Measurements from ENCODE around the gene ETV6. TPM values are rescaled to one million over a fixed set of nuclear protein-coding genes. Genes with fewer than 3 reads are reported as not detected.

ETV6 gene
- polyA plus RNA-seq, 2 of the 4 experiments (the other 2 are of a cell fraction) = 4.0 to 7.0 TPM

- H3K4me2 ChIP-seq = no peak overlapping the region
- POLR2A ChIA-PET = no interaction called here
- H3K4me1 ChIP-seq = no peaks in the 10 kb centered on the region
- H3K4me3 ChIP-seq = no peak overlapping the region
- TF ChIP-seq JUN (IDR thresholded peaks at IDR 0.05) (no peak), SREBF2 (IDR thresholded peaks at IDR 0.05) (no peak), HOXA7 (CRISPR knock-in tag; IDR thresholded peaks at IDR 0.05) (no peak), RARB (CRISPR knock-in tag; IDR thresholded peaks at IDR 0.05) (no peak), PBX3 (IDR thresholded peaks at IDR 0.05) (no peak), NPAS2 (CRISPR knock-in tag; IDR thresholded peaks at IDR 0.05; ENCODE audit: borderline replicate concordance) (no peak), CBX8 (IDR thresholded peaks at IDR 0.05) (no peak), HDAC2 (IDR thresholded peaks at IDR 0.05) (no peak), ZC3H11A (IDR thresholded peaks at IDR 0.05) (no peak), FOSB (CRISPR knock-in tag; IDR thresholded peaks at IDR 0.05) (no peak), RFX5 (IDR thresholded peaks at IDR 0.05) (no peak), ELK1 (IDR thresholded peaks at IDR 0.05; ENCODE audit: low read depth, low read length) (no peak), MAZ (IDR thresholded peaks at IDR 0.05; ENCODE audit: borderline replicate concordance, low read depth, low read length) (no peak)
- FAIRE-seq (no peak), DNase-seq (ENCODE audit: low read depth in 1 of 2, low spot score in 1 of 2) (no peak), ATAC-seq (no peak)
- no peaks in the 10 kb centered on the region for H3K9me3 ChIP-seq
- CTCF ChIA-PET = no interaction called here
- 90% methylated on average over 10 of the region's 10 CpGs for WGBS (ENCODE audit: missing lambda C conversion rate)
- H3K27ac ChIP-seq = no peak overlapping the region
These were observed 124.6 kb downstream of the ETV6 start for GRCh38 chr12:11773889-11774677.

GRCh38 chr12:11774821-11775220 is 125.3 kb downstream of the ETV6 start:
- DNase-seq (ENCODE audit: low read depth in 1 of 2, low spot score in 1 of 2) (no peak), FAIRE-seq (no peak), ATAC-seq (no peak)
- Histone ChIP-seq H3K27ac (no peak overlapping the region), H3K4me3 (no peak overlapping the region), H3K9me3 (no peaks in the 10 kb centered on the region), H3K4me2 (no peak overlapping the region), H3K4me1 (no peaks in the 10 kb centered on the region)
- TF ChIP-seq SMC3 (IDR thresholded peaks at IDR 0.05) = no peak
- no peak for TF ChIP-seq ZSCAN20 (CRISPR knock-in tag; IDR thresholded peaks at IDR 0.05)
- no peak for TF ChIP-seq TFCP2L1 (CRISPR knock-in tag; IDR thresholded peaks at IDR 0.05)
- no peak for TF ChIP-seq HOXA7 (CRISPR knock-in tag; IDR thresholded peaks at IDR 0.05)
- no peak for TF ChIP-seq PBX3 (IDR thresholded peaks at IDR 0.05)
- no peak for TF ChIP-seq POLR2A (IDR thresholded peaks at IDR 0.05; ENCODE audit: low read length)
- no peak for TF ChIP-seq RCOR1 (IDR thresholded peaks at IDR 0.05; ENCODE audit: low read depth, low read length)
- TF ChIP-seq NR3C1 (IDR thresholded peaks at IDR 0.05) = no peak
- no peak for TF ChIP-seq EP300 (IDR thresholded peaks at IDR 0.05)
- TF ChIP-seq PHF8 (IDR thresholded peaks at IDR 0.05; ENCODE audit: borderline replicate concordance, low read depth) = no peak
- no peak for TF ChIP-seq NFE2L2 (conservative IDR thresholded peaks at IDR 0.05; ENCODE audit: low read length)
- no peak for TF ChIP-seq RARB (CRISPR knock-in tag; IDR thresholded peaks at IDR 0.05)
- TF ChIP-seq MAFK (IDR thresholded peaks at IDR 0.05; ENCODE audit: partially characterized antibody) = no peak
- no peak for TF ChIP-seq TP53 (CRISPR knock-in tag; IDR thresholded peaks at IDR 0.05)
- ChIA-PET POLR2A (no interaction called here), CTCF (interaction anchor here (0.7 kb wide), 1 partner anchor 10 kb away, joined by 3 read pairs; no protein-coding TSS in a partner anchor)
- 92% methylated on average over 6 of the region's 6 CpGs for WGBS (ENCODE audit: missing lambda C conversion rate)

All from A549 (cell line).